ENCODE results near the gene POLA1.

POLA1 gene

DNA sequence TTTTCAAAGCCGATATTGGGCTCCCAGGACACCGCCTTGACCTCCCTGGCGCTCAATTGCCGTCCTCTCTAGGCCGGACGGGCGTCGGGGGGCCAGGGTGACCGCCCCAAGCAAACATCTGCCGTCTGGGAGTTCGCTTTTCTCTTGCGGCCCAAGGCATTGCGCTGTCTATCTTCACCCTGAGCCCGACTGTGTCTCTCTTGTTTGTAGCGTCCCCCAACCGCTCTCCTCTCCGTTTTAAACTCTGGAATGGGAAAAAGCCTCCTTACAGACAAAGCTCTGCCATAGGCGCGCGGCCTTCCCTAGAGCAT, 322.6 kb downstream of the POLA1 start:
- Mint-ChIP-seq H3K4me1 (peaks cover 16% of the 10 kb centered on the region), H3K27me3 (peaks cover 64% of the 10 kb centered on the region), H3K9me3 (no peaks in the 10 kb centered on the region), H3K4me3 (no peak overlapping the region), H3K36me3 (ENCODE audit: low read depth) (no peaks in the 10 kb centered on the region), H3K27ac (no peak overlapping the region)
- ATAC-seq: no peak
- no peak for DNase-seq

DNA sequence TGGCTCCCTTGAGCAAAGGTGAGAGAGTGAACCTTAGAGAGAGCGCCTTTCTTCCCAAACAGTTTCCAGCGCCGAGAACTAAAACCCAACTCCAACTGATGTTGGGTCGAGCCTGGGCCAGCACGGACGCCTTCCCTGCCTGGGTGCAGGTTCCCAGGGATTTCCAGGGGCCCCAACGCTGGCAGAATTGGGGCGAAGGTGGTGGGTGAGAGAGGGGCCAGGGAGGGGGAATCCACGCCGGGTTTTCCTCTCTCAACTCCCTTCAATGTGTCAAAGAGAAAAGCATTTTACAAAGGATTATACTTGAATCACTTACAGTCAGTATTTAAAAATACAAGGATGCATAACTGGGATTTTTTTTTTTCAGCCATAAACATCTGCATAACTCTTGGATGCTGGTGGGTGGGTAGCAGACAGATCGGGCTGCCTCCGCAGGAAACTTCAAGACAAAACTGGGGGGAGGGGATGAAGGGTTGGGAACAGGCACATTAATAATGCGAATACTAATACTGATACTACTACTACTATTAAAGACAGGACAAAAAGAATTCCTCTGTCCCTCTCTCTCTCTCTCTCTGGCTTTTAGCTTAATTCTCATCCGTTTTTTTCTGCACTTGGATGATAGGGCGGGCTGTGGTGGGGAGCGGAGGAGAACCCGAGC, 323.4 kb downstream of the POLA1 start:
- no peak overlapping the region for H3K4me3 Mint-ChIP-seq

GRCh38 chrX:25017667-25018247, 324.0 kb downstream of the POLA1 start:
- Mint-ChIP-seq H3K4me3 (no peak overlapping the region), H3K36me3 (ENCODE audit: low read depth) (no peaks in the 10 kb centered on the region), H3K27me3 (peaks cover 66% of the 10 kb centered on the region), H3K9me3 (no peaks in the 10 kb centered on the region), H3K27ac (no peak overlapping the region), H3K4me1 (peaks cover 23% of the 10 kb centered on the region)
- no peak for DNase-seq
- ATAC-seq: no peak

More for the DNA sequence above, 323.4 kb downstream of the POLA1 start:
- ATAC-seq (no peak), DNase-seq (no peak)
- H3K4me1 Mint-ChIP-seq: peaks cover 21% of the 10 kb centered on the region
- no peaks in the 10 kb centered on the region for H3K36me3 Mint-ChIP-seq (ENCODE audit: low read depth)
- no peaks in the 10 kb centered on the region for H3K9me3 Mint-ChIP-seq
- no peak overlapping the region for H3K27ac Mint-ChIP-seq
- peaks cover 68% of the 10 kb centered on the region for H3K27me3 Mint-ChIP-seq

DNA sequence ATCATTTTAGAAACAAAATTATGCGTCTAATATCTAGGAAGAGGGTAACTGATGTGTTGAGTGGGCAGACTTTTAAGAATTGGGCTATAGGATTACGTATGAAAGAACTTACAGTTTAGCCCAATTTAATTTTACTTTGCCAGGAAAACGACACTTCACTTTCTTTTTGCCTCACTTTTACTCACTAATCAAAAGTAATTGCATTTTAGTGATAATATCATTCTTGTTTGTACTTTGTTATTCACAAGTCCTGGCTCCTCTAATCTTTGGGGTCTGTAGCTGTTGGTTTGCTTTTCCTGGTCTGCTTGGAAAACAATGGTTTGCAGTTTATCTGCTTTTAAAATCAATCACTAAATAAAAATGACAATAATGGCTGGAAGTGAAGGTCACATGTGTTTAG, 325.0 kb downstream of the POLA1 start:
- Mint-ChIP-seq H3K27ac (no peak overlapping the region), H3K27me3 (peaks cover 70% of the 10 kb centered on the region), H3K36me3 (ENCODE audit: low read depth) (no peaks in the 10 kb centered on the region), H3K9me3 (no peaks in the 10 kb centered on the region), H3K4me1 (peaks cover 23% of the 10 kb centered on the region), H3K4me3 (no peak overlapping the region)
- no peak for DNase-seq
- ATAC-seq: no peak

DNA sequence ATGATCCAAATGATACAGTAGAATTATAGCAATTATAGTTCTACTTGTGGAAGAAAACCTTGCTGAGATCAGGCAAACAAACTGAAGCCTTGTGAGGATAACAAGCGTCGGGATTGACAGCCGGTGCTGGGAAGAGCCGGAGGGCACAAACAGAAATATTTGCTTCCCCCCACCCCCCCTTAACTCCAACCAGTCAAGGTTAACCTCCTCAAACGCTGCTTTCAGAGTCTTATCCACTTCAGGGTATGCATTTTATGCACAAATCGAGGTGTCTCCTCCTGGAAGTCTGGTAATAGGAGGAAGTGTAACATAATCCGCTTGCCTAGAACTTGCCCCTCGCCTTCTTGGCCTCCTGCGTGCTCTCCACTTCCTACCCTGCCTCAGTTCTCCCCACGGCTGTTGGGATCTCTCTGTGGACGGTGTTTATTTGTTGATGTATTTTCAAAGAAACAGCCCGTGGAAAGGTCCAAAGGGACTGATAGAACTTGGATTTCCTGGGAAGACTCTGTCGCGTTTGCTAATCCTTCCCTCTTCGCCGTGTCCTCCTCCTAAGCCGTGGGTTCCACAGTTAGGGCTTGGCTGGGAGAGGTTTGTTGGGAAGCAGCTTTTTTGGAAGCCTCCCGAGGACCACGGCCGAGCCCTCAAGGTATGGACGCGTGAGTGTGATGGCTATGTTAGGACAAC, 326.1 kb downstream of the POLA1 start:
- Mint-ChIP-seq H3K36me3 (ENCODE audit: low read depth) (no peaks in the 10 kb centered on the region), H3K27me3 (peaks cover 73% of the 10 kb centered on the region), H3K27ac (no peak overlapping the region), H3K4me1 (peaks cover 21% of the 10 kb centered on the region), H3K4me3 (no peak overlapping the region), H3K9me3 (no peaks in the 10 kb centered on the region)
- ATAC-seq (no peak), DNase-seq (no peak)

GRCh38 chrX:25020391-25020904, 326.7 kb downstream of the POLA1 start:
- no peak overlapping the region for H3K27ac Mint-ChIP-seq
- no peaks in the 10 kb centered on the region for H3K9me3 Mint-ChIP-seq
- H3K27me3 Mint-ChIP-seq: peaks cover 69% of the 10 kb centered on the region
- H3K4me1 Mint-ChIP-seq: peaks cover 19% of the 10 kb centered on the region
- no peak for ATAC-seq
- no peaks in the 10 kb centered on the region for H3K36me3 Mint-ChIP-seq (ENCODE audit: low read depth)
- H3K4me3 Mint-ChIP-seq: no peak overlapping the region
- no peak for DNase-seq

- peaks cover 16% of the 10 kb centered on the region for H3K4me1 Mint-ChIP-seq
- H3K27ac Mint-ChIP-seq: no peak overlapping the region
- no peak overlapping the region for H3K4me3 Mint-ChIP-seq
- ATAC-seq: peak; percentile 43
- peaks cover 67% of the 10 kb centered on the region for H3K27me3 Mint-ChIP-seq
- no peaks in the 10 kb centered on the region for H3K9me3 Mint-ChIP-seq
- no peaks in the 10 kb centered on the region for H3K36me3 Mint-ChIP-seq (ENCODE audit: low read depth)
- DNase-seq: peak; percentile 52
Measured at GRCh38 chrX:25020905-25021449, 327.3 kb downstream of the POLA1 start.

- ATAC-seq (no peak), DNase-seq (no peak)
- Mint-ChIP-seq H3K36me3 (ENCODE audit: low read depth) (no peaks in the 10 kb centered on the region), H3K9me3 (no peaks in the 10 kb centered on the region), H3K4me3 (no peak overlapping the region), H3K27ac (no peak overlapping the region), H3K4me1 (peaks cover 14% of the 10 kb centered on the region), H3K27me3 (peaks cover 59% of the 10 kb centered on the region)
Measured at GRCh38 chrX:25022499-25023325, 329.0 kb downstream of the POLA1 start.

DNA sequence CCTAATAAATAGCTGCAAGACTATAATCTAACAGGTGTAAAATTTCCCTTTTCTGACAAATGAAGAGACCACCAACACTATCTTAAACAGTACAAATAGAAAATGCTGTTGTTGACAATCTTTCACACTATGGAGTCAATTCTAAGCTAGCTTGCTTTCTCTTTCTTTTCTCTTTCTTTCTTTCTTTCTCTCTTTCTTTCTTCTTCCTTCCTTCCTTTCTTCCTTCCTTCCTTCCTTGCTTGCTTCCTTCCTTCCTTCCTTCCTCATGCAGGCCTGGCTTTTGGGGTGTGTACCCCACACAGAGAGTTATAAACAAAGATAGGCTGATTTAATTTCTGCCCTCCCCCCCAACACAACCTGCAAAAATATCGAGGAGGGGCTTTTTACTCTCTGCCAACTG, 330.2 kb downstream of the POLA1 start:
- Mint-ChIP-seq H3K27me3 (peaks cover 54% of the 10 kb centered on the region), H3K9me3 (no peaks in the 10 kb centered on the region), H3K4me3 (no peak overlapping the region), H3K27ac (no peak overlapping the region), H3K36me3 (ENCODE audit: low read depth) (no peaks in the 10 kb centered on the region), H3K4me1 (peaks cover 12% of the 10 kb centered on the region)
- ATAC-seq (no peak), DNase-seq (no peak)

DNA sequence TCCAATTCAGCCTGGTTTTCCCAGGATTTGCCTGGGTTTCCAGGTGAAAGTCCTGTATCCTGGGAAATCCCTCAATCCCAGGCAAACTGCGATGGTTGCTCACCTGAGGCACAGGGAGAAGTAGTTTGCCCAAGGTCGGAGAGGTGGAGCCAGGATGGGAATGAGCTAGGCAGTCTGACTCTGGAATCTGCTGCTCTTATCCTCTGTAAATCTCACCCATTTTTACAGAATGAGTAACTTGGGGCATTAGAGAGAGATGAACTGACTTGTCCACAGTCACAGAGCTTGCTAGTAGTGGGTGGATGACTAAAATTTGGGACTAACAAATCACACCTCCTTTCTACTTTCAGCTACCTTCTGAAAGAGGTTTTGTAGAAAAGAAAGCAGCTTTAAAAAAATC, 331.9 kb downstream of the POLA1 start:
- peaks cover 50% of the 10 kb centered on the region for H3K27me3 Mint-ChIP-seq
- no peak overlapping the region for H3K27ac Mint-ChIP-seq
- peaks cover 10% of the 10 kb centered on the region for H3K4me1 Mint-ChIP-seq
- no peaks in the 10 kb centered on the region for H3K9me3 Mint-ChIP-seq
- H3K36me3 Mint-ChIP-seq (ENCODE audit: low read depth): no peaks in the 10 kb centered on the region
- ATAC-seq (no peak), DNase-seq (no peak)
- H3K4me3 Mint-ChIP-seq: no peak overlapping the region

GRCh38 chrX:25026576-25026975, 332.9 kb downstream of the POLA1 start:
- ATAC-seq (no peak), DNase-seq (no peak)
- H3K27me3 Mint-ChIP-seq: peaks cover 43% of the 10 kb centered on the region
- H3K27ac Mint-ChIP-seq: no peak overlapping the region
- H3K4me3 Mint-ChIP-seq: no peak overlapping the region
- H3K36me3 Mint-ChIP-seq (ENCODE audit: low read depth): no peaks in the 10 kb centered on the region
- H3K4me1 Mint-ChIP-seq: peaks cover 7% of the 10 kb centered on the region
- H3K9me3 Mint-ChIP-seq: no peaks in the 10 kb centered on the region

DNA sequence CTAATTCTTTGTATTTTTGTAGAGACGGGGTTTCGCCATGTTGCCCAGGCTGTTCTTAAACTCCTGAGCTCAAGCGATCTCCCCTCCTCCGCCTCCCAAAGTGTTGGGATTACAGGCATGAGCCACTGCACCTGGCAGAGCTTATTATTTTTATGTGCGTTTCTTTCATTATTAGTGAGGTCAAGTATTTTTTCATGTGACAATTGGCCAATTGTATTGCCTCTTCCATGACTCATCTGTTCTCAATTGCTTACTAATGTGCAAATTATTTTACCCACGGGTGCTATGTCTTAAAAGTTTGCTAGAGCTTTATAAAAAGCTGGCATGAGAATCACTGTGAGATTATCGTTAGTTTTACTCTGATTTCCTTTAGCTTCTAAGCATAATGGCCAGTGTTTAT, 335.0 kb downstream of the POLA1 start:
- ATAC-seq: no peak
- Mint-ChIP-seq H3K27ac (no peak overlapping the region), H3K9me3 (no peaks in the 10 kb centered on the region), H3K4me3 (no peak overlapping the region), H3K4me1 (no peaks in the 10 kb centered on the region), H3K36me3 (ENCODE audit: low read depth) (no peaks in the 10 kb centered on the region), H3K27me3 (peaks cover 28% of the 10 kb centered on the region)
- DNase-seq: no peak

DNA sequence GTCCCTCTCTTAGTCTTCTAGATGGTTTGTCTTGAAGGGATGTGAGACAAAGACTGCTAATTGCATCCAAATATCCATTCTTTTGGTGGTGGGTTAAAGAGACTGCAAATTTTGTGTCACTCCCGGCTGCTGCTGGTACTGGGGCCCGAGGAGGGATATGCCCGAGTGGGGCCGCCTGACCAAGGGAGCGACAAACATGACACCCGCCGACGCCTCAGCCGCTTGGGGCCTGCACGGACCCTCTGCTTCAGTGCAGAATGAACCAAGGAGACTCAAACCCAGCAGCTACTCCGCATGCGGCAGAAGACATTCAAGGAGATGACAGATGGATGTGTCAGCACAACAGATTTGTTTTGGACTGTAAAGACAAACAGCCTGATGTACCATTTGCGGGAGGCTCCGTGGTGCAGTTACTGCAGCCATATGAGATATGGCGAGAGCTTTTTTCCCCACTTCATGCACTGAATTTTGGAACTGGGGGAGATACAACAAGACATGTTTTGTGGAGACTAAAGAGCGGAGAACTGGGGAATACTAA, 335.6 kb downstream of the POLA1 start:
- ATAC-seq: no peak
- Mint-ChIP-seq H3K27me3 (peaks cover 22% of the 10 kb centered on the region), H3K27ac (no peak overlapping the region), H3K36me3 (ENCODE audit: low read depth) (no peaks in the 10 kb centered on the region), H3K9me3 (no peaks in the 10 kb centered on the region), H3K4me1 (no peaks in the 10 kb centered on the region), H3K4me3 (no peak overlapping the region)
- no peak for DNase-seq

- H3K4me3 Mint-ChIP-seq: no peak overlapping the region
- H3K9me3 Mint-ChIP-seq: no peaks in the 10 kb centered on the region
- DNase-seq (no peak), ATAC-seq (no peak)
- peaks cover 2% of the 10 kb centered on the region for H3K27me3 Mint-ChIP-seq
- H3K36me3 Mint-ChIP-seq (ENCODE audit: low read depth): no peaks in the 10 kb centered on the region
- H3K27ac Mint-ChIP-seq: no peak overlapping the region
- no peaks in the 10 kb centered on the region for H3K4me1 Mint-ChIP-seq
Measured at GRCh38 chrX:25034889-25035288, 341.2 kb downstream of the POLA1 start.
